NCI-H524 treated with DMSO at 0.1 percent for 48 hours (cell line): ENCODE data around the gene PTPRN2.

Experiments used
- DNase-seq: peaks from one replicate; lab custom pipeline; 2025; lab: John Stamatoyannopoulos, UW

The PTPRN2 gene

GRCh38 chr7:157617401-157617800 is 970.2 kb downstream of the PTPRN2 start:
- DNase-seq: no peak

- no peak for DNase-seq
Measured at GRCh38 chr7:157616931-157617330, 970.7 kb downstream of the PTPRN2 start.

DNA sequence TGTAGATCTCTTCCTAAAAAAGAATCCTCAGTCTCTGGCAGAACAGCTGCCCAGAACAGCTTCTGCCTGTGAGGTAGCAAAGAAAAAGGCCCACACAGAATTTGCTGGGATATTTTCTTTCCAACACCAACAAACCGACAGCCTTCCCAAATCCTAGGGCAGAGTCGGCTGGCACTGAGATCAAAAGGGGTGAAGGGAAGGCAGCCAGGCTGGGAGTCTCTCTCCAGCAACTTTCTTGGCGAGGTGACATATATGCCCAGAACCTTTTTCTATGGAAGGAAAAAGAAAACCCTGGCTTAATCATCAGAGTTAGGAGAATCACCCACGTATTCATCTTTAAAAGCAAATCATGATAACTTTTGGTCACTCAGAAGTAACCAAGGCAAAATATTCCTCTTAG is 971.2 kb downstream of the PTPRN2 start:
- no peak for DNase-seq

DNA sequence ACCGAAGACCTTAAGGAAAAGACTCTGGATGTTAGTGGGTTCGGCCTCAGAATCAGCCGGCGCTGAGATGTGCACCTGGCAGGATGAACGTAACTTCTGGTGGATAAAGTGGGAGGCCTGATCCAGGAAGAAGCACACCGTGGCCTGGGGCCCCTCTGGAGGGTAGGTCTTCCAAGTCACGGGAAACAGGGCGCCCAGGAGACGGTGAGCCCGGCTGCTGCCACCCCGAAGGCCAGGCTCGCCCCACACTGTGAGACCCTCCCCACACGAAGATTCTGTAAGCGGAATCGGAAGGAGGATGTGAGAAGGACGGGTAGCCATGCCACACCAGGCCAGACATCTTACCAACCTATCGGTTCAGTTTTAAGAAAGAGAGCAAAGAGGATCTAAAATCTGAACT is 971.8 kb downstream of the PTPRN2 start:
- DNase-seq: no peak

DNA sequence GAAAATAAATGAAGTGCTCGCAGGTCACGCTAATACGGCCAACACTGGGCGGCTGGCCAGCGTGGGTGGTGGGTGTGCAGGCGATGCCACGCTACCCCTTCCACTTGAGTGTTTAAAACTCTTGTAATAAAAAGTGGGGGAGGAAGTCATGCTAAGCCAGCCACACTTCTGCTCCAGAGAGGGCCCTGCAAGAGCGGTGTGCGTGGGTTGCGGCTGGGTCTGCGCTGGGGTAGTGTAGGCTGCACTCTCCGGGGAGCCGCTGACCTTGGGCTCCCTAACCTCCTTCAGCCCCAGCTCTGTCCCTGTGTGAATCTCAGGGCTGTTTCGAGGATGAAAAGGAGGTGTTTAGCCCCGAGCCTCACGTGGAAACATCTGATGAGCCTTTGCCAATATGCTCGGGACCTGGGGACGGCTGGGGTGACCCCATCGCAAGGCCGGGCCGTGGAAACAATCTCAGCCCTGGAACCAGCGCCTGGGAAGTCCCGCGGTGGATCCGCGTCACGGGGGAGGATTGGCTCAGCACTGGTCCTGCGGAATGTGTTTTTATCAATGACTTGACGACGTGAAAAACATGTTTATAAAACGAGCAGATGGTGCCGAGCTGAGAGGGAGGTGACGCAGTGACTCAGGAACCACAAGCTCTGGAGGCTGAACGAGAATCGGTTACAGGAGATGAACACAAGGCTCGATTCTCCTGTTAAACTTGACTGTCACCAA is 972.4 kb downstream of the PTPRN2 start:
- no peak for DNase-seq

DNA sequence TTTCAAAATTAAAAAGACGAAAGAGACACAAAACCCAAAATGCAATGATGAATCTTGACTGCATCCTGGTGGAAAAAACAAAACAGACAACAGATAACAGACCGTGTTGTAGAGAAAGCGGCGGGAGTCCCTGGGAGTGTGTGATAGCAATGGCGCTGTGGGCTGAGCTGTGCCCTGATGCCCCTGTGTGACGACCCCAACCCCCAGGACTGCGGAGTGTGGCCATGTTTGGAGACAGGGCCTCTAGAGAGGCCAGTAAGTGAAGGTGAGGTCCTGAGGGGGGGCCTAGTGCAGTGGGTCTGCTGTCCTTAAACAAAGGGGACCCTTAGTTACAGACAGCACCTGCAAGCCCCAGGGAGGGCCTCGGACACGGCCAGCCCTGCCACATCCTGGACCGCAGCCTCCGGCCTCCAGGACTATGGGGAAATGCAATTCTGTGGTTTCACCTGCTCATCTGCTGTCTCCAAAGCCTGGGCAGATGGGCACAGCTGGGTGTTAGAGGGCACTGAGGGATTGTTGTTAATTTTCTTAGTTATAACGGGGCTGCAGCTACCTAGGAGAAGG is 973.1 kb downstream of the PTPRN2 start:
- no peak for DNase-seq

DNA sequence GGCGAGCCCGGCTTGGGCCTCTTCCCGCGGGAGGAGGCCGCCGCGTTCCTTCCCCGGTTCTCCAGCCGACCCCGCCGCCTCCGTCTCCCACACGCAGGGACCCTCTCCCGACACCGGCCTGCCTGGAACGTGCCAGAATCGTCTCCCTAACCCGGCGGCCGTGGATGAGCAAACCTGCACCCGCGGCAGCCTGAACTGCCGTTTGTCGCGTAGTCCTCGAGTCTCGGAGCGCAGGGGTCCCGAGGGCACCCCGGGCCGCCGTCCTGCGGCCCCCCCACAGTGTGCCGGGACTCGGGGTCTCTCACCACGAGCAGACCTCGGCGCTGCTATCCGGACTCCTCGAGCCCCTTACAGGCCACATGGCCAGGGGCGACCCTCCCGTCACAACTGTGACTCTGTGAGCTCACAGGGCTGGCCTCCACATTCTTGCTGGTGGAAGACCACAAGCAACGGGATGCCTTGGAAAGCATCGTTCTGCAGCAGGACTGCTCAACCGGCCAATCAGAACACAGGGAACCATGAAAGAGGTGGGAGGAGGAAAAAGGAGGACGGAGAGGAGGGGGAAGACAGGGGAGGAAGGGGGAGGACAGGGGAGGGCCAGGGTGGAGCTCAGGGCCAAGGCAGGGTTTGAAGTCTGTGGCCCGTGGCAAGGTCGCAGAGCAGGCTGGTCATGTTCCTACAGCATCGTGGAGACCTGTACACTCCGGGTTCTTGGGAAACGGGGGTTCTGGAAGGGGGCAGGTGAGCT is 973.9 kb downstream of the PTPRN2 start:
- no peak for DNase-seq

DNA sequence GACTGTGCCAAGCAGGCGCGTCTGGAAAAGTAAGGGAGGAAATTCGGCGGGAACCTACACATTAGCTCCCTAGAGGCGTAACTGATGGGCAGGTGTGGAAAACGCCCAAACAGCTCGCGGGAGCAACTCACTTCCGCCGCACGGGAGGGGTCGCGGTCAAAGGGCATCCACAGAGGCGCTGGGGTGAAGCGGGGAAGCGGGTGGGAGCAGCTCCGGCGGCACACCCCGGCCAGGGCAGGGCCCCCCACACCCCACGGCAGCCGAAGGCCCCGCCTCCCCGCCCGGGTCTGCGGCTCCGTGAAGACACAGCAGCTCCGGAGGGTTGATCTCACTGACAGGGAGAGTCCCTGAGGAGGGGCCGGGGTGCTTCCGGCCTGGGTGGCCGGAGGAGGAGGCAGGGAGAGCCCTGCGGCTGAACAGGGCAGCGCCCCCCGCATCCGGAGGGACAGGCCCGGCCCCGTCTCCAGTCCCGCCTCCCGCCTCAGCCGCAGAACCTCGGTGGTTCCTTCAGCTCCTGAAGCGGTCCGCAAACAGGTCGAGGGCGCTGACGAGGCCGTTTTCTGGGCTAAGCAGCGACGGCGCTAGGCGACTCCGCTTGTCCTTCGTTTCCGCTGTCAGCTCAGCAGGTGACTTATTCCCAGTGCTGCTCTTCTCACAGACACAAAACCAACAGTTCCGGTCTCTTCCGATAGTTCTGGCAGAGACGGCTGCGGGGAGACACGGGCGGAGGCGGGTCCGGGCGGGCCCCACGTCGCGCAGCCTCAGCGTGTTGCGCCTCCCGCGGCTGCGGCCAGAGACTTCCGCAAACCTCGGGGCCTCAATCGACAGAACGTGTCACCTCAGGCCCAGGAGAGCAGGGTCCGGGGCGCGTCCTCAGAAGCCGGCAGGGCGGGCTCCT is 974.7 kb downstream of the PTPRN2 start:
- no peak for DNase-seq

DNA sequence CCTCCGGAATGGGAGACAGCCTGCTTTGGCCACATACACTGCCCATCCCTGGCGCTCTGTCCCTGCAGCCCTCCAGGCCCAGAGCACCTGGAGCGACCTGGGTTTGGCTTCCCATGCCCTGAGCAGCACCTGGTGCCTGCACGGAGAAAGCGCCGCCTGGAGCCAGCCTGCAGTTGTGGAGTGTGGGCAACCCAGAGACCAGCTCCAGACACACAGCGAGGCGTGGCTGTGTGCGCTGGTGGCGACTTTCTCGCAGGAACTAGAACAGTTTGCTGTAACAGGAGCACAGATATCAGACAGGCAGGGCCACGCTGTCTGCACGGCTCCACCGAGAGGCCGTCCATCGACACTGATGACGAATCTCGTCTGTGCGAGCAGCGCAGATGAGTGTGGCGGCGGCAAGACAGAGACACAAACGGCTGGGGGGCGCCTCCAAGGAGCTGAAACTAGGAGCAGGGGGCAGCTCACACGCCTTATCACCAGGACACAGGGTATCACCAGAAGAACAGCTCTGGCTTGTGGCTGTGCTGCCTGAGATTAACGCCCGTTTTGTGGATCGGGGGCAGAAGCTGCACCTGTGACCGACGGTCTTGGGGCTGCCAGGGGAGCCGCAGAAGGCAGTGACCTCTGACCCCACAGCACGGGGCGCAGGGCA is 975.5 kb downstream of the PTPRN2 start:
- DNase-seq: no peak

- no peak for DNase-seq
Measured at GRCh38 chr7:157611341-157611740, 976.3 kb downstream of the PTPRN2 start.

DNA sequence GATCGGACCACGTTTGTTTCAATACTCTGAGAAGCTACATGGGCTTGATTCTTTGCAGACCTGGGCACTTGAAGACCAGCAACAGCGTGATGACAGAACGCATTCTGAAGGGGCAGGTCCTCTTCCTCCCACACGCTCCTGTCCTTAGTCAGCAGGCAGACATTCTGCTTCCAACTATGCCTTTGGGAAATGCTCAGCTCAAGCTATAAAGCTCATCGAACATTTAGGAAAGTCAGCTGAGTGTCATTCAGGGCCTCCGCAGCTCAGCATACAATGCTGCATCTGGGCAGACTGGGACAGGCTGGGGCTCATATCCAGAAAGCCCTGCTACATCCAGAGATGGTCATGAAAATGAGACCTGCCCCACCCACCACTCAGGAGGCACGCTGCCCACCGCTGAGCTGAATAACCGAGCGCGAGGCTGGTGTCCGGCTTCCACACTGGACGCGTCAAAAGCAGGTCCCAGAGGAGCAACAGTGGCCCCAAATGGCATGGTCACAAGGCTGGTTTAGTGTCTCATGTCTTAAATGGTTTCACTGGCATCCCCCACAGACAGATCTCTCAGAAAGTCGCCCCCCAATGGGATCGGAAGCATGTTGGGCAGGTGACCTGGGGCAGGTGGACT is 976.8 kb downstream of the PTPRN2 start:
- no peak for DNase-seq

DNA sequence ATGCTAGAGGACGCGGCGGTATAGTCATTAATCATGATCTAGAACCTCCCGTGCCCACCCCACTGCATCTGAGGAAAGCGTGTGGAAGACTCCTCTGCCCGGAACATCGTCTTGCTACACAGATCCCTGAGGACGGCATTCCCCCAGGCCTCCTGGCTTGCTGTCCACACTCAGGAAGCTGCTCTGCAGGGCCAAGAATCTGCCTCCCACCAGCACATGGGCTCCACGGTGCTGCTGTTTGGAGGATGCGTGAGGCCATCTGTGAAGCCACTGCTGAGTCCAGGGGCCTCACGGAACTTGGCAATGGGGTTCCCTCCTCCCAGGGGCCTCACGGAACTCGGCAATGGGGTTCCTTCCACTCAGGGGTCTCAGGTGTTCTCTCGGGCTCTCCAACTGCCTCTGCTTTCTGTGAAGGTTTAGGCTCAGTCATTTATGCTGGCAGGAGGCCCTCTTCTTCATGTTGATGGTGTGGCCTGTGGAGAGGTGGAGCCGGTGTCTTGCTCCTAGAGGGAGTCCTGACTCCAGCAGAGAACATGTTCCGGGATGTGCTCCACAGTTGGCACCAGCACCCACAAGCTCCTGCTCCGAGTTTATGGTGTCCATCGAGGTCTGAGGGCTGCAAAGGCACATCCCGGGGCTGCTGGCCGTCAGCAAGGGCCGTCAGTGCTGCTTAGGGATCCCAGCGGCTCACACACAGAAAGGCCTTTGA is 977.5 kb downstream of the PTPRN2 start:
- DNase-seq: no peak

DNA sequence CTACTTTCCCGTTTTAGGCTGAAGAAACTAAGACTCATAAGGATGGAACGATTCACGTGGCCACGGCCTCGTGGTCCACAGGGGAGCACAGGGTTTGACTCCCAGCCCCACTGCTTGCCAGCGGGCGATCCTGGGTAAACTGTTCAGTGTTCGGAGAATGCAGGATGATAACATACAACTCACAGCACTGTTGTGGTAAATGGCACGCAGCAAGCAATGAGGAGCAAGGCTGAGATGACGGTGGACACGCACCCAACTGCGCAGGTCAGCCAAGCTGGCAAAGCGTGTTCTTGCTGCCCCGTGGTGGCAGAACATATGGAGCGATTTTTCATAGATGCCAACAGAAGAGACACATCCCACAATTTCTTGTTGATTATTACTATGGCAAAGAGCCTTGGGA is 978.1 kb downstream of the PTPRN2 start:
- no peak for DNase-seq

- no peak for DNase-seq
Measured at GRCh38 chr7:157607218-157607617, 980.4 kb downstream of the PTPRN2 start.

DNA sequence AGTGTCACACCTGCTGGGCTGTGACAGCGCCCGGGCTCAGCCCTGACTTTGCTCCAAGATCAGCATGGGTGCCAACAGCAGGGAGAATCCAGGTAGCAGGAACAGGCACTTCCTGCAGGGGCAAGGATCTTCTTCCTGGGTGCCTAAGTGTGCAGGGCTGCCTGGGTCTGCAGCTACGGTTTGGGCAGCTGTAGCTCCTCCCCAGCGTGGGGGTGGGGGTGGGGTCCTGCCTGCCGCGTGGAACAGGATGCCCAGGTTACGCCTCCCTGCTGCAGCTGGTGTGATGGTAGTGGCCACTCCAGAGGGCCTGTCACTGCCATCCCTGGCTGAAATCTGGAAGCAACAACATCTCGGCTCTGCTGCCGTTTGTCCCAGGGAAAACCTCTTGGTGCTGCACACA is 981.5 kb downstream of the PTPRN2 start:
- no peak for DNase-seq

- no peak for DNase-seq
Measured at GRCh38 chr7:157605638-157606037, 982.0 kb downstream of the PTPRN2 start.

DNA sequence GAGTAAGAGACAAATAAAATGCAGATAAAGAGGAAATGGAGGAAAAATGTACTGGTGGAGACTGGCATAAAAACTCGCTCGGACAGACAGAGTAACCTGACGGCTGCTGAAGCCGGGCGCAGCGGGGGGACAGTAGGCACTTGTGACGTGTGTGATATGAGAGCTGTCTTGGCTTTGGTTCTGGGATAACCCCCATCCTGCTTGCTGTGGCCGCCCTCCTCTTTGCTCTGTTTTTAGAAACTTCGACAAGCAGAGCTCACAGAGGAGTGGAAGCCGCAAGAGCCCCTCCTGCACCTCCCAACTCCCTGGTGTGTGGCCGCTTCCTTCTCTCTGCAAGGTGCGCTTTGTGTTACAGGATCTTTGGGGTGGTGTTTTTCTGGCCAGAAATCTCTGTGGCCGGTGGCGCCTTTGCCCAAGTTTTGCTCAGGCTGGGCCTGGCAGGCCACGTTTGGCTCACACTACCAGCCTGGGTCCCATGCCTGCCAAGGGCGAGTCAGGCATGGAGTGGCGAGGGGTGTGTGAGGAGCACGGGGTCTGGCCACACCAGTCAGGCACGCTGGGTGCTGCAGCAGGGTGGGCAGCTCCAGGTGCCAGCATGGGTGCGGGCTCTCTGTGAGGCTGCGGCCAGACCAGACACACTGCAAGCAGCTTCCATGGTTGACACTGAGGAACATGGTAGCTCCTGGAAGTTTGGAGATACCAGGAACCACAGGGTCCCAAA is 982.8 kb downstream of the PTPRN2 start:
- DNase-seq: no peak

DNA sequence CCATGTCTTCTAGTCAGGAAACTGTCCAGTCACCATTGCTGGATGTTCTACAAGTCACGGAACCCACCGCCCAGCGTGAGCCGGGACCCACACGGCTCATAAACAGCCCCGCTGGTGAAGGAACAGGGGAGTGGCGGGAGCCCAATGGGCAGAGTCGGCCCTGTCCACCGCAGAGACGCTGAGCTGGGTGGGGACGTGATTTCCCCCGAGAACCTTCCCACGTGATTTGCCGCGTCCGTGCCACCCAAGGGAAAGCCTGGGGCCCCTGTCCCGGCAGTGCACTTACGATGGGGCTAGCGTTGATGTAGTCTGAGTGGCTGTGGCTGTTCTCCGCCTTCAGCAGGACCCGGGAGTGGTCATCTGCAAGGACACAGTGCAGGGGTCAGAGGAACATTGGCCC is 983.9 kb downstream of the PTPRN2 start:
- DNase-seq: no peak

GRCh38 chr7:157603005-157603404 is 984.6 kb downstream of the PTPRN2 start:
- no peak for DNase-seq

GRCh38 chr7:157602581-157602980 is 985.0 kb downstream of the PTPRN2 start:
- no peak for DNase-seq
